GM11168 (cell line): Measurements from ENCODE around the gene OR11G2.
"Not testable (repeated sequence)": the region's sequence is repeated elsewhere in the genome, so short reads cannot be mapped to it uniquely, and the experiment has no call there.

Source experiments
- in situ Hi-C: fragments of 300-500 bp; cut with MboI; formaldehyde crosslinking; loops from one replicate; pipeline ENCODE4 v1.12.0; 2022; ENCODE audit warnings: low sequenced_read_pairs; ENCODE audit not compliant: unreplicated experiment

The OR11G2 gene

GRCh38 chr14:20190596-20190995 lies at the start of gene OR11G2:
Gene OR11G2 (plus strand): TSS chr14:20190896. CDS start chr14:20197438, 6,542 bp downstream.
- in situ Hi-C loops, result no loop called here

GRCh38 chr14:20143911-20144310 lies 46.8 kb upstream of the OR11G2 start:
- in situ Hi-C loops, result no loop called here

GRCh38 chr14:20144820-20145219 lies 45.9 kb upstream of the OR11G2 start:
- in situ Hi-C loops, result no loop called here

GRCh38 chr14:20164462-20164861 lies 26.2 kb upstream of the OR11G2 start:
- in situ Hi-C loops, result no loop called here

GRCh38 chr14:20167091-20167490 lies 23.6 kb upstream of the OR11G2 start:
- in situ Hi-C loops, result no loop called here

GRCh38 chr14:20169852-20170251 lies 20.8 kb upstream of the OR11G2 start:
- in situ Hi-C loops, result not testable (repeated sequence)

GRCh38 chr14:20174205-20174604 lies 16.5 kb upstream of the OR11G2 start:
- in situ Hi-C loops, result not testable (repeated sequence)

- in situ Hi-C loops, result no loop called here
These were observed 14.4 kb upstream of the OR11G2 start for GRCh38 chr14:20176330-20176729.

- in situ Hi-C loops, result no loop called here
These were observed 13.2 kb upstream of the OR11G2 start for GRCh38 chr14:20177433-20177974.

- in situ Hi-C loops, result no loop called here
These were observed 11.5 kb upstream of the OR11G2 start for GRCh38 chr14:20179218-20179617.

- in situ Hi-C loops, result no loop called here
These were observed 10.8 kb upstream of the OR11G2 start for GRCh38 chr14:20179880-20180279.

GRCh38 chr14:20180486-20180885 lies 10.2 kb upstream of the OR11G2 start:
- in situ Hi-C loops, result no loop called here

GRCh38 chr14:20184181-20184580 lies 6.5 kb upstream of the OR11G2 start:
- in situ Hi-C loops, result no loop called here

- in situ Hi-C loops, result no loop called here
These were observed 700 bp downstream of the OR11G2 start for GRCh38 chr14:20191396-20191795.

- in situ Hi-C loops, result no loop called here
These were observed 3.4 kb downstream of the OR11G2 start for GRCh38 chr14:20194101-20194500.

- in situ Hi-C loops, result not testable (repeated sequence)
These were observed 4.5 kb downstream of the OR11G2 start for GRCh38 chr14:20195170-20195569.

- in situ Hi-C loops, result no loop called here
These were observed 5.2 kb downstream of the OR11G2 start for GRCh38 chr14:20195911-20196310.

GRCh38 chr14:20197459-20197858 lies 6.8 kb downstream of the OR11G2 start:
- in situ Hi-C loops, result no loop called here

GRCh38 chr14:20198991-20199390 lies 8.3 kb downstream of the OR11G2 start:
- in situ Hi-C loops, result no loop called here

- in situ Hi-C loops, result no loop called here
These were observed 14.0 kb downstream of the OR11G2 start for GRCh38 chr14:20204721-20205120.

GRCh38 chr14:20209595-20209994 lies 18.9 kb downstream of the OR11G2 start:
- in situ Hi-C loops, result no loop called here

GRCh38 chr14:20212406-20212805 lies 21.7 kb downstream of the OR11G2 start:
- in situ Hi-C loops, result not testable (repeated sequence)

GRCh38 chr14:20215196-20215595 lies 24.5 kb downstream of the OR11G2 start:
- in situ Hi-C loops, result no loop called here
